ENCODE results near the gene ZNF394. TPM values are rescaled to one million over a fixed set of nuclear protein-coding genes. Genes with fewer than 3 reads are reported as not detected.

ZNF394 gene
- polyA plus RNA-seq, 3 donors = 35.7 to 57.7 (median 39.1) TPM

GRCh38 chr7:99457650-99458493 lies 42.2 kb downstream of the ZNF394 start:
- no peak for DNase-seq
- H3K27ac Mint-ChIP-seq = no peak overlapping the region
- 97% methylated on average over 20 of the region's 26 CpGs for WGBS (ENCODE audit: insufficient coverage)
- H3K27me3 Mint-ChIP-seq (ENCODE audit: low read depth in 3 of 3) = no peaks in the 10 kb centered on the region
- Histone ChIP-seq H3K27me3 (ENCODE audit: control insufficient read depth in 2 of 2, insufficient read depth in 2 of 2, low read length in 2 of 2) (no peaks in the 10 kb centered on the region), H3K4me2 (replicated peaks; ENCODE audit: extremely low read depth, low read length, poor library complexity, severe bottlenecking) (no peak overlapping the region), H3K27ac (ENCODE audit: low read depth in 1 of 2, low read length in 2 of 2) (no peak overlapping the region), H3K36me3 (replicated peaks in 1 of 2; ENCODE audit: control insufficient read depth in 1 of 2, insufficient read depth in 2 of 2, low read length in 2 of 2) (peaks cover 78 to 89% of the 10 kb centered on the region in 2 donors), H3K9me3 (replicated peaks in 1 of 2; ENCODE audit: control insufficient read depth in 1 of 2, insufficient read depth in 1 of 2, low read length in 2 of 2) (no peaks in the 10 kb centered on the region), H3K79me2 (ENCODE audit: insufficient read depth, low read length) (peaks cover 54% of the 10 kb centered on the region), H3K4me3 (replicated peaks in 1 of 3; ENCODE audit: low read depth in 2 of 3, low read length in 3 of 3) (no peak overlapping the region), H2AFZ (ENCODE audit: insufficient read depth, low read depth, low read length, poor library complexity, severe bottlenecking) (no peak overlapping the region), H3K4me1 (ENCODE audit: control insufficient read depth in 1 of 2, insufficient read depth in 2 of 2, low read length in 2 of 2) (no peaks in the 10 kb centered on the region), H4K20me1 (ENCODE audit: insufficient read depth, low read length) (peaks cover 96% of the 10 kb centered on the region), H3K9ac (ENCODE audit: insufficient read depth, low read length, poor library complexity, severe bottlenecking) (no peak overlapping the region)
- H3K4me1 Mint-ChIP-seq = no peaks in the 10 kb centered on the region
- no peak overlapping the region for H3K4me3 Mint-ChIP-seq
- peaks cover 66 to 92% of the 10 kb centered on the region in 2 donors for H3K36me3 Mint-ChIP-seq
- intact Hi-C loops (cut with micrococcal nuclease) = no loop called here
- no peak for TF ChIP-seq CTCF (IDR thresholded peaks at IDR 0.05)
- H3K9me3 Mint-ChIP-seq = no peaks in the 10 kb centered on the region

GRCh38 chr7:99457050-99457649 lies 42.9 kb downstream of the ZNF394 start:
- H3K4me2 ChIP-seq (replicated peaks; ENCODE audit: extremely low read depth, low read length, poor library complexity, severe bottlenecking) = no peak overlapping the region
- no peak overlapping the region for H3K4me3 ChIP-seq (replicated peaks in 1 of 3; ENCODE audit: low read depth in 2 of 3, low read length in 3 of 3)
- no peaks in the 10 kb centered on the region for H3K27me3 ChIP-seq (ENCODE audit: control insufficient read depth in 2 of 2, insufficient read depth in 2 of 2, low read length in 2 of 2)
- H2AFZ ChIP-seq (ENCODE audit: insufficient read depth, low read depth, low read length, poor library complexity, severe bottlenecking) = no peak overlapping the region
- no peaks in the 10 kb centered on the region for H3K4me1 ChIP-seq (ENCODE audit: control insufficient read depth in 1 of 2, insufficient read depth in 2 of 2, low read length in 2 of 2)
- 81% methylated on average over 2 of the region's 6 CpGs for WGBS (ENCODE audit: insufficient coverage)
- no peak overlapping the region for H3K9ac ChIP-seq (ENCODE audit: insufficient read depth, low read length, poor library complexity, severe bottlenecking)
- no peak for TF ChIP-seq CTCF (IDR thresholded peaks at IDR 0.05)
- H3K79me2 ChIP-seq (ENCODE audit: insufficient read depth, low read length) = peaks cover 47% of the 10 kb centered on the region
- H4K20me1 ChIP-seq (ENCODE audit: insufficient read depth, low read length) = peaks cover 89% of the 10 kb centered on the region
- H3K36me3 ChIP-seq (replicated peaks in 1 of 2; ENCODE audit: control insufficient read depth in 1 of 2, insufficient read depth in 2 of 2, low read length in 2 of 2) = peaks cover 81 to 93% of the 10 kb centered on the region in 2 donors
- Mint-ChIP-seq H3K27ac (peak overlapping the region in 3 of 7 donors; percentile 15 to 28 (median 27)), H3K27me3 (ENCODE audit: low read depth in 3 of 3) (no peaks in the 10 kb centered on the region), H3K36me3 (peaks cover 72 to 96% of the 10 kb centered on the region in 2 donors), H3K9me3 (no peaks in the 10 kb centered on the region), H3K4me3 (no peak overlapping the region), H3K4me1 (no peaks in the 10 kb centered on the region)
- H3K27ac ChIP-seq (ENCODE audit: low read depth in 1 of 2, low read length in 2 of 2) = no peak overlapping the region
- H3K9me3 ChIP-seq (replicated peaks in 1 of 2; ENCODE audit: control insufficient read depth in 1 of 2, insufficient read depth in 1 of 2, low read length in 2 of 2) = no peaks in the 10 kb centered on the region
- intact Hi-C loops (cut with micrococcal nuclease) = no loop called here
- no peak for DNase-seq

Data from CD14-positive monocyte (primary cell).